ENCODE measurements around the gene GRHL1. TPM values are rescaled to one million over a fixed set of nuclear protein-coding genes. Genes with fewer than 3 reads are reported as not detected.
"Not testable (repeated sequence)": the region's sequence is repeated elsewhere in the genome, so short reads cannot be mapped to it uniquely, and the experiment has no call there.

The GRHL1 gene
- total RNA-seq, 1 donor from 2014 or later, result 3.9 TPM

- no peak for DNase-seq (ENCODE audit: low read depth)
- H3K4me3 ChIP-seq (ENCODE audit: low read depth, low read length), result no peak overlapping the region
- no peak for TF ChIP-seq CTCF (conservative IDR thresholded peaks at IDR 0.05; ENCODE audit: low read depth, low read length)
Measured at GRCh38 chr2:10007435-10007834, 55.9 kb downstream of the GRHL1 start.

GRCh38 chr2:10007921-10008808, 56.7 kb downstream of the GRHL1 start:
- no peak for DNase-seq (ENCODE audit: low read depth)
- no peak for TF ChIP-seq CTCF (conservative IDR thresholded peaks at IDR 0.05; ENCODE audit: low read depth, low read length)

GRCh38 chr2:10008809-10009176, 57.3 kb downstream of the GRHL1 start:
- DNase-seq (ENCODE audit: low read depth), result no peak
- no peak for TF ChIP-seq CTCF (conservative IDR thresholded peaks at IDR 0.05; ENCODE audit: low read depth, low read length)

More at GRCh38 chr2:10007921-10008808, 56.7 kb downstream of the GRHL1 start:
- no peak overlapping the region for H3K4me3 ChIP-seq (ENCODE audit: low read depth, low read length)

DNA sequence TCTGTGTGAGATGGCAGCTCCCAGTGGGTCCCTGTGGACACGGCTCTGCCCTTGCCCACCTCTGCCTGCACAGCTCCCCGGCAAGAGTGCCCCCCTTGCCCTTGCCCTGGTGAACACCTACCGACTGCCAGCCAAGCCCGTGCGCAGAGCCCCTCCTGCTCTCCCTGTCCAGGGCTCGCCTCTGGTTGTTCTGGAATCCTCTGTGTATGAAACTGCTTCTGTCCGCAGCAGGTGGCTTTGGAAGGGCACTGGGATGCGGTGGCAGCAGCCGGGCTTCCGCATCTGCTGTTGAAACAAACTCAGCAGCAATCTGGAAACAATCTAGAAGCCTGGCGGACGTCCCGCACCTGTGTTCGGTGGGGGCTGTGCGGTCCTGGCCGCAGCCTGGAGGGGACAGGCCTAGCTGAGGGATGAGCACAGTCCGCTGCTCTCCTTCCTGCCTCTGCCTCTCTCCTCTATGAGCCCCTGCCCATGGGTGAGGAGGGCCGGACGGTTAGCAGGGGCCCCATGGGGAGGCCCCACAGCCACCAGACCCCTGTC, 57.8 kb downstream of the GRHL1 start:
- TF ChIP-seq CTCF (conservative IDR thresholded peaks at IDR 0.05; ENCODE audit: low read depth, low read length), result no peak
- DNase-seq (ENCODE audit: low read depth), result no peak
- no peak overlapping the region for H3K4me3 ChIP-seq (ENCODE audit: low read depth, low read length)

More at GRCh38 chr2:10008809-10009176, 57.3 kb downstream of the GRHL1 start:
- no peak overlapping the region for H3K4me3 ChIP-seq (ENCODE audit: low read depth, low read length)

- H3K4me3 ChIP-seq (ENCODE audit: low read depth, low read length), result no peak overlapping the region
- no peak for DNase-seq (ENCODE audit: low read depth)
- no peak for TF ChIP-seq CTCF (conservative IDR thresholded peaks at IDR 0.05; ENCODE audit: low read depth, low read length)
Measured at GRCh38 chr2:10009811-10010781, 58.6 kb downstream of the GRHL1 start.

- H3K4me3 ChIP-seq (ENCODE audit: low read depth, low read length); DNase-seq (ENCODE audit: low read depth): not testable (repeated sequence)
Measured at GRCh38 chr2:10010861-10011605, 59.5 kb downstream of the GRHL1 start.

DNA sequence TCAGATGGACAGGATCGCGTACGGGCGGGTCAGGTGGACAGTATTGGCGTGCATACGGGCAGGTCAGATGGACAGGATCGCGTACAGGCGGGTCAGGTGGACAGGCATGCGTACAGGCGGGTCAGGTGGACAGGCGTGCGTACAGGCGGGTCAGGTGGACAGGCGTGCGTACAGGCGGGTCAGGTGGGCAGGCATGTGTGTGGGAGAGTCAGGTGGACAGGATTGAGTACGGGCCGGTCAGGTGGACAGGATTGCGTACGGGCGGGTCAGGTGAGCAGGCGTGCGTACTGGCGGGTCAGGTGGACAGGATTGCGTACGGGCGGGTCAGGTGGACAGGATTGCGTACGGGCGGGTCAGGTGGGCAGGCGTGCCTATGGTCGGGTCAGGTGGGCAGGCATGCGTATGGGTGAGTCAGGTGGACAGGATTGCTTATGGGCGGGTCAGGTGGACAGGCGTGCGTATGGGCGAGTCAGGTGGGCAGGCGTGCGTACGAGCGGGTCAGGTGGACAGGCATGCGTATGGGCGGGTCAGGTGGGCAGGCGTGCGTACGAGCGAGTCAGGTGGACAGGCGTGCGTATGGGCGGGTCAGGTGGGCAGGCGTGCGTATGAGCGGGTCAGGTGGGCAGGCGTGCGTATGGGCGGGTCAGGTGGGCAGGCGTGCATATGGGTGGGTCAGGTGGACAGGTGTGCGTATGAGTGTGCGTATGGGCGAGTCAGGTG, 60.3 kb downstream of the GRHL1 start:
- H3K4me3 ChIP-seq (ENCODE audit: low read depth, low read length); DNase-seq (ENCODE audit: low read depth): not testable (repeated sequence)

- H3K4me3 ChIP-seq (ENCODE audit: low read depth, low read length); DNase-seq (ENCODE audit: low read depth): not testable (repeated sequence)
Measured at GRCh38 chr2:10012366-10012962, 61.0 kb downstream of the GRHL1 start.

Data from epithelial cell of proximal tubule (primary cell).